C1 segment of cervical spinal cord (tissue), 14 donors: Measurements from ENCODE around the gene GABRR3.

Experiments used
- DNase-seq, 14 donors: peaks; one replicate each; lab custom pipeline; 2025; lab: John Stamatoyannopoulos, UW

Gene GABRR3

DNA sequence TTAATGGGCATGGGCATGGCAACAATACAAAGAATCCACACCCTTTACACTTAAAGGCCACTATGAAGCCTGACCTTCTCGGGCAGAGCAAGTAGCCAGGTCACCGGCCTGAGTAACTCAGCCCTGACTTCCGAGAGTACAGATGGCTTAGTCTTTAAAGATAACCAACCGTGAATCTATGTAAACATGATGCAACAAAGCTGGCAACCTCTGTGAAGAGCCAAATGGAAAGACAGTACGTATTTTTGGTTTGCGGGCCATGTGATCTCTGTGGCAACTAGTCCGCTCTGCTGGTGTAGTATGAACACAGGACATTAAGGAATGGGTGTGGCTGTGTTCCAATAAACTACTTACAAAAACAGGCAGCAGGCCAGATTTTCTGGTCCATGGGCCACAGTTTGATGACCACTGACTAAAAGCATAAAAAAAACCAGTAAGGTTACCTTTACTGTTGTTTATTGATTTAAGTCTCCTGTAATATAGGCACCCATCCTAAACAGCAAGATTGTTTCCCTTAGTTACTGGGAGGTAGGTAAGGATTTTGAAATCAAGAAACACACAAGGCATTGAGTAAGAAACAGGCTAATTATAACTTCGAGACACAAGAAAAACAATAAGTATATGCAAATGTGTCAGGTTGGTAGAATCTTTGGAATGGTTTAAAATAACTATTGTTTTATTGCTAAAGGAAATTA, 77.4 kb downstream of the GABRR3 start:
- no peak for DNase-seq

DNA sequence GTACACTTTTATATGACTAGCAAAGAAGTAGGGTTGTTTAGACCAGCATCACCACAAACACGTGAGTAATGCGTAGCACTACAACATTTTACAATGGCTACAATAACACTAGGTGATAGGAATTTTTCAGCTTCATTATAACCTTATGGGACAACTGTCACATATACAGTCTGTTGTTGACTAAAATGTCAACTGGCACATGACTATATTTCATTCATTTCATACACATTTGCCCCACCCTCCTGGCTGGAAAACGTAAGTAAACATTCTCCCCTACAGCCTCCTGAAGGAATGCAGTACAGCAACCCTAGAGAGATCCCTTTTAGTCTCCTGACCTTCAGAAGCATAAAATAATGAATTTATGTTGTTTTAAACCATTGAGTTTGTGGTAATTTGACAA, 79.1 kb downstream of the GABRR3 start:
- DNase-seq, result no peak

DNA sequence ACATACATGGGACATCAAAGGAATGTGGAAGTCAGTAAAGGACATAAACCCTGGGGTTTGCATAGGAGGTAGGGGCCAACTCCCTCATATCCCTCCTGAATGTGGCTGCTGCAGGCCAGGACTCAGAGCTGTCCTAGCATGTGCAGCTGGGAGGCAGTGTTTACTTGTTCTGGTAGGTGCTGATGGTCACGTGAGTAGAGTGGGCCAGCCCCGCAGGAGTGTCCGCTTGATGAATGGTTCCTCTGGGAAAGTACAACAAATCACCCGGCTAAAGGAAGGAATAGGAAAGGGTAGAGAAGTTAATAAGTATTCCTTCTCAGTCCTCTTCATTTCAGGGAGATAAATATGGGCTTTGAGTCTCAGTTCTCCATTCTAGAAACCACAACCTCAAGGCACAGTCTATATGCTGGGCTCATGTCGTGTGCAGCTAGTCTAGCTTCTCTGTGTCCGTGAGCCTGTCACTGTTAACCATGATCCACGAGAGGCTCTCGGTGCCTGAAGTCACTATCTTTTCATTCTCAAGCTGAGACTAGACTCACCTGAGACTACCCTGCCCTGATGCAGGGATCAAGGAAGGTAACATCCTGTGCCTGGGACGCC, 80.8 kb downstream of the GABRR3 start:
- no peak for DNase-seq

DNA sequence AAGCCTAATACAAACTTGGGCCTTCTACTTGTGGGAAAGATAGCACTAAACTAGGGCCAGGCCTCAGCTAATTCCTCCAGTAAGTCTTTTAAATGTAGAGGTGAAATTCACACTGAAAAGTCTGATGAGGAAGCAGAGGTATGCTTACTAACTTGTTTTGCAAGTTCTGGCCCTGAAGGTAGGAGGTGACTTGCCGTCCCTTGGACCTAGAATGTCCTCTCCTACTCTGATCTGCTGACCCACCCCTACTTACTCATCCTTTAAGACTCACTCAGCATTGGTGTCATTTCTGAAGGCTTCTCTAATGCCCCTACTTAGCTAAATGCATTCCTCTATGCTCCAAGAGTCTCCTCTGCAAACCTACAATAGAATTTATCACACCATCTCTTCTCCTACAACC, 82.2 kb downstream of the GABRR3 start:
- no peak for DNase-seq

DNA sequence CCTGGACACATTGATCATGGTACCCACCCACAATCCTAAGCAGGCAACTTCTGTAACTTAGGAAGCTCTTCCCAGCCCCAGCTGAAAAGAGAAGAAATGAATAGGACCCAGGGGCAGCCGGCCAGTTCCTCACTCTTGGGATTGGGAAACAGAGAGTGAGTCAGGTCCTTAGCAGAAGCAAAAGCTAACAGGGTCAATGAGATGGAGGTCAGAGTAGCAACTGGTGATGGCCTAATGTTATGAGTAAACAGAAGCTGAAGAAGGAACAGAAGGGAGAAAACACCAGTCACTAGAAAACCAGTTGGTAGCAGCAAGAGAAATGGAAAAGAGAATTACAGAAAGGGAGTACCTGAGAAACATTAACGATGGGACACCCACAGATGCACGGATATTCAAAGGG, 82.8 kb downstream of the GABRR3 start:
- peak in 1 of 14 donors; percentile 54 for DNase-seq

DNA sequence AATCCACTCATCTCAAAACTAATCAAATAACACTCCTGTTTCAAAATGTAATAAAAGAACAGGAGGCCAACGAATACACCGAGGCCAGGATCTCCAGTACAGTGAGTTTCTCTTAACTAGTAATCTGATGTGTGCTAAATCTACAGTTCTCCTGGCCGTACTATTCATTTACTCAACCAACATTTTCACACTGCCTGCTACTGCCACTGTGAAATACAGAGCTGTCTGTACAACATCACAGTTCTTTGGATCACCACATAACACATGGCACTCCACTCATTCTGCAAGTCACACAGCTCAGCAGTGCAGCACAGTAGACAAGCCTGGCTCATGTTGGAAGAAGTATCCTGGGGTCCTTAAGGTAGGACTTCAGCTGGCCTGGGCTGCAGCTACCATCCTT, 84.8 kb downstream of the GABRR3 start:
- no peak for DNase-seq

DNA sequence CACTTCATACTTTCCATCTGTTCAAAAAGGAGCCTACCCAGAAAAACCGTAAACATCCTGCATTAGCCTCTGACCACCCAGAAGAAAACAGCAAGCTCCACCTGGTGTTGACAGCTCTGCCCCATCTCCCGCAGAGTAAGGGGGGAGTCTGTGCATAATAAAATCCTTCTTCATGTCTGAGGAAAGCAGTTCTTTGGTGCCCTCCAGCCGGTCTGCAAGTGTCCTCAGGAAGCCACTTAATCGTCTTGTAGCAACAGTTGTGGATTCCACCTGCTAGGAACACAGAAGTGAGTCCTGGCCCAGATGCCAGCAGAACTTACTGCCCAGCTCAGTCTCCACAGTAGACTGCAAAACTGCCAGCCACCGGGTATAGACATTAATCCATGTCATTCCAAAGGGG, 85.4 kb downstream of the GABRR3 start:
- DNase-seq, result peak in 1 of 14 donors; percentile 27

DNA sequence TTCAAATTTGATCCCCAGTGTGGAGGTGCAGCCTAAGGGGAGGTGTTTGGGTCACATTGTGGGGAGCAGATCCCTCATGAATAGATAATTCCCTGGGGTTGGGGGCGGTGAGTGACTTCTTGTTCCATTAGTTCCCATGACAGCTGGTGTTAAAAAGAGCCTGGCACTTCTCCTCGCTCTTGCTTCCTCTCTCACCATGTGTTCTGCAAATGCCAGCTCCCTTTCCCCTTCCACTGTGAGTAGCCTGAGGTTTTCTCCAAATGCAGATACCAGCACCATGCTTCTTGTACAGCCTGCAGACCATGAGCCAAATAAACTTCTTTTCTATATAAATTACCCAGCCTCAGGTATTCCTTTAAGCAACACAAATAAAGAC, 86.0 kb downstream of the GABRR3 start:
- DNase-seq, result peak in 1 of 14 donors; percentile 67

DNA sequence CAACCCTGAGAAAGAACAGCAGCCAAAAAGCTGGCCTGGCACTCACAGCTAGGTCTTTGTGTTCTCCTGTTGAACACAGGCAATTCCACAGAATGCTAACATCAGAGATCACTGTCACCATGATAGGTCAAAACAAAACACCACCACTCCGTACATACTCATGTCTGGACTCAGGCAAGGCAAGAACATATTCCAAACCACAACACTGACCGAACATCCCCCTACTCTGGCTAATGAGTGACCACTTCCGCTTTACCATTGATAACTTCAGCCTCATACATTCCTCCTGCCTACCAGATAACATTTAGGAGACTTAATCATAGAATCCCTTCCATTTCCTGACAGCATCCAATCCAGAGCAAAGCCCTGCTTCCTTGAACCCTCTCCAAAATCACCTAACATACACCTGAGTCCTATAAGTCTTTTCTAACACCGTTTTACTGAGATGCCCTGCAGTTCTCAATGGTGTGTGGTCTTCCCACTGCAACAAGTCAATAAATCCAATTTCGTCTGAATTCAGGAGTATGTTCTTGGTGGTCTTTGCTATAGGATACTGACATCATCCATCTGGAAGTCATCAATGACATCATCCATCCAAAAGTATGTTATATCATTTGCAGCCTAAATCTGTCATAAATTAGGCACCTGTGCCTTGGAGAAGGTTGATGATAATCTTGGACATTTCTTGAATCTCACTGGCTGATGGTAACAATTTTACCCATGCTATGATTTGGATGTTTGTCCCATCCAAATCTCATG, 86.6 kb downstream of the GABRR3 start:
- no peak for DNase-seq

DNA sequence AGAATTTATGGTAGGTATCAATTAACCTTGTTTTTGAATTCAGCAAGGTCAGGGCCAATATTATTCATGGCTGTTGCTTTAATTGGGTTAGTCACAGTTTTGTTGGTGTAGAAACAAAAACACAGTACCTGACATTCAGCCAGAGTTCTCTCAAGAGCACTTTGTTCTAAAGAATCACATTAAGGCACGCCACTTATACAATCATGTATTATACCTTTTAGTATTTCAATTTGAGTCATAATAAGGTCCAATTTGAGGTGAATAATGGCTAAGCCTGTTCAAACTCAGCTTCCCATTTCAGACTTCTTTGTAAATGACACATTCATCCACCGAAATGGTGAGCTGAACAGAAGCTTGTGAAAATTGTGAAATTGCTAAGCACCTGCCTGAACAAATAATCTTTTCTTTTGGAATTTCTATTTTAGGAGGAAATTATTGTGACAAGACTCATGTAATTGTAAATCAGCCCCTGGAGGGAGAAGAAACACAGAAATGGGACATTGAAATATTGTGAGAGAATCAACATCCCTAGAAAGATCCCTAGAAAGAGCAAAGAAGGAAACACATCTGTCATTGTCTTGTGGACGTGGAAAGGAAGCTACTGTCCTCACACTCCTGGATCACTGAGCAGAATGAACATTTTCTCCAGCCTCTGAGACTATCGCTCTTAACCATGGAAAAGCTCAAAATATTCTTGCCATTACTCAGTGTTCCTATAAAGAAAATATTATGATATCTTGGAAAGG, 92.1 kb downstream of the GABRR3 start:
- DNase-seq, result no peak

DNA sequence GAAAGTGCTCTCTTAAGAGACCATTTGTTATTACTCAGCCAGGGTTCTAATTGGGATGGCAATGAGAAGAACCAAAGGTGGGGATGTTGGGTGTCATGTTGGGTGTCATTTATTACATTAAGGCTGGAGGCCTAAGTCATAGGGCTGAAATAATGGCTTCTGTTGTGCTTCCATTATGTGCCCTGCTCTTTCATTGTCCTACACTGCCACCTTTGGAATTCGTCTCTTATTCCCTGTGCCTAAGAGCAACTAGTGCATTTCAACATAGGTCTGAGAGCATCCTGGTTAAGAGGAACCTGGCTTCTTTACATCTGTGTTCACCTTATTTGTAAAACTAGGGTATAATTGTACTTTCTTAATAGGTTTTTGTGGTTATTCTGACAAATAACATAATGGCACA, 95.1 kb downstream of the GABRR3 start:
- DNase-seq, result no peak

DNA sequence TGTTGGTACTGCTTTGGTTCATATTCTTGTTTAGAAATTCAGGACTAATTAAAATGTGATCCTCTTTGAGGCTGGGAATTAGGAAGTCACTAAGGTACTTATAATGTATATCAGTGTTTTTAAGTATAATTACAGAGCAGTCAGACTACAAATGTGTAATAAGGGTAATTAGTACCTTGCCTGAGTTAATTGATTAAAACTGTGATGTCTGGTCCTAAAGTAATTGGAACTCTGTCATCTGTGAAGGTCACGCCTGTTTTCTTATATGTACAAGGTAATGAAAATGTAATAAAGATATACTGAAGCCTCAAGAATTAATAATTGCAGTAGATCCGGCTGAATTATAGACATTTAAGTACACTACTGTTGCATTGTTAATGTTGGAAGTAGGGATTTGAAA, 95.7 kb downstream of the GABRR3 start:
- no peak for DNase-seq

DNA sequence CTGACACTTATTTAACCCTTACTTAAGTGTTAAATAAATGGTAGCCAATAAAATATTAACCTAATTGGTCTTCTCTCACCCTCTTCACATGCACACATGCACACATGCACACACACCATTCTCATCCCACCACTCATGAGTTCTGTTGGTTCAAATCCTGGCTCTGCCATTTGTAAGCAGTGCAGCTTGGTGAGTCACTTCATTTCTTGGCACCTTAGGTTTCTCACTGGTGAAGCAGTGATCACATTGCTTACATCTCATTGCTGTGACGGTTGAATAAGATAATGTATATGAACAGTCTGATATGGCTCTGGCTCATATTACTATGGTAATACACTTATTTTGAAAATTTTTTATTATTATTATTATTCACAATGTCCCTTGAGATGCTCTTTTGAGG, 96.7 kb downstream of the GABRR3 start:
- DNase-seq, result no peak

DNA sequence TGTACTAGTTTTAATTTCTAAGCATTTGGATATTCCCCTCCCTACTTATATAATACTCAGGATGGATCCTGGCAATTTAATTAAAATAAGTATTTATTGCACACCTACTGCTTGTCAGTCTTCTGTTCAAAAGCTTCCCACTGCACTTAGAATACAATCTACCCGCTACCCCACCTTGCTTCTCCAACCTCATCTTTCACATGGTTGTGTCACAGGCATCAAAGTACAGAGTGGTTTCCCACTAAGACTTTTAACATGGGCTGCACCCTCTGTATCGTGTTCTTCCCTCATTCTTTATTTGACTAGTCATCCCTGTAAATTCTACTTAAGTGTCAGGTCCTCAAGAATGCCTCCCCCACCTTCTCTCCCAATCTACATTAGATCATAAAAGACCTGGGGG, 97.9 kb downstream of the GABRR3 start:
- no peak for DNase-seq

DNA sequence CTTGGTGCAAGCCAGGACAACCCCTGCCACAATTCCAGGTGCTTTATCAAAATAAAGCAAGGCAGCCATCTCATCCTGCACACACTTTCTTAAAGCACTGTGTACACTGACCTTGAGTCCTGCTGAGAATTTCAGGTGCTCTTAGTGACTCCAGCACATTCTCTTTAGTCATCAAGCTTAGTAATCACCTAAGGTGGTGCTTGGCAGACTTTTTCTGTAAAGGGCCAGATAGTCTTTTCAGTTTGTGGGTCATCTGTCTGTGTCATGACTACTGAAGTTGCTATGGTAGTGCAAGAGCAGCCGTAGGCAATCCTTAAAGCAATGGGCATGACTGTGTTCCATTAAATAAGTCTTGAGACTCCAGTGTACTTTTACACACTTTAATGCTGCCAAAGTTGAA, 99.3 kb downstream of the GABRR3 start:
- no peak for DNase-seq
